Measurements from ENCODE around the gene TBXAS1. TPM values are rescaled to one million over a fixed set of nuclear protein-coding genes. Genes with fewer than 3 reads are reported as not detected.

TBXAS1 gene
- total and polyA plus RNA-seq, 2 of the 8 experiments (the other 6 are each of a cell fraction or from before 2014, with no cell fraction given), result 0.86 to 2.1 TPM

GRCh38 chr7:139936760-139937310 lies 107.8 kb downstream of the TBXAS1 start:
- TF ChIP-seq KDM4A (IDR thresholded peaks at IDR 0.05; ENCODE audit: low read depth, low read length, severe bottlenecking) (no peak), FOSL1 (IDR thresholded peaks at IDR 0.05; ENCODE audit: insufficient read depth, low read depth, low read length) (no peak), CBX8 (IDR thresholded peaks at IDR 0.05; ENCODE audit: borderline replicate concordance, low read depth, low read length) (no peak), MAX (IDR thresholded peaks at IDR 0.05) (no peak), ATF3 (IDR thresholded peaks at IDR 0.05; ENCODE audit: insufficient read depth, low read depth, low read length) (no peak), HDAC2 (IDR thresholded peaks at IDR 0.05; ENCODE audit: borderline replicate concordance in 1 of 2, low read depth in 2 of 2, low read length in 2 of 2) (no peak)
- FAIRE-seq, result no peak
- DNase-seq (ENCODE audit: low read depth in 1 of 2, low spot score in 2 of 2), result no peak
- CTCF ChIA-PET (ENCODE audit: partially characterized antibody), result interaction anchor here (1.1 kb wide), 1 partner anchor 114 kb away, joined by 5 read pairs; no protein-coding TSS in a partner anchor
- POLR2A ChIA-PET (ENCODE audit: partially characterized antibody), result no interaction called here
- Histone ChIP-seq H3K9me3 (ENCODE audit: insufficient read depth in 2 of 2, low read depth in 1 of 2, low read length in 1 of 2) (no peaks in the 10 kb centered on the region), H3K56ac (replicated peaks; ENCODE audit: insufficient read length, low read depth, low read length) (no peak overlapping the region), H3K27me3 (replicated peaks in 1 of 4; ENCODE audit: control insufficient read depth in 3 of 4, extremely low read depth in 1 of 4, insufficient read depth in 3 of 4, low read length in 3 of 4) (no peaks in the 10 kb centered on the region), H4K5ac (ENCODE audit: insufficient read length, low read depth, low read length) (no peak overlapping the region), H3K36me3 (ENCODE audit: control insufficient read depth in 2 of 4, insufficient read depth in 4 of 4, low read length in 3 of 4) (no peaks in the 10 kb centered on the region), H2AK5ac (ENCODE audit: low read depth, low read length) (no peak overlapping the region), H2BK20ac (ENCODE audit: low read length) (no peak overlapping the region), H2AFZ (ENCODE audit: low read length) (no peak overlapping the region), H4K20me1 (replicated peaks in 1 of 2; ENCODE audit: control insufficient read depth in 1 of 2, insufficient read depth in 2 of 2, low read length in 2 of 2) (no peaks in the 10 kb centered on the region), H3K9ac (replicated peaks in 1 of 4; ENCODE audit: extremely low read depth in 1 of 4, low read depth in 3 of 4, low read length in 3 of 4) (no peak overlapping the region), H2BK15ac (ENCODE audit: low read length) (no peak overlapping the region), H3K23me2 (ENCODE audit: low read depth, low read length) (no peaks in the 10 kb centered on the region), H3K14ac (ENCODE audit: insufficient read length) (no peak overlapping the region), H3K4ac (replicated peaks; ENCODE audit: insufficient read length, low read depth, low read length) (no peak overlapping the region), H2BK120ac (replicated peaks; ENCODE audit: low read depth, low read length) (no peak overlapping the region), H3K79me1 (ENCODE audit: low read depth, low read length) (no peaks in the 10 kb centered on the region), H3K23ac (ENCODE audit: insufficient read length) (no peak overlapping the region), H3K79me2 (ENCODE audit: control insufficient read depth in 1 of 2, insufficient read depth in 2 of 2, low read length in 2 of 2) (no peaks in the 10 kb centered on the region), H3K4me2 (ENCODE audit: insufficient read depth in 1 of 2, low read depth in 2 of 2, low read length in 2 of 2) (no peak overlapping the region), H3K18ac (ENCODE audit: extremely low read depth, low read length) (no peak overlapping the region), H2BK12ac (ENCODE audit: low read depth, low read length) (no peak overlapping the region), H4K8ac (ENCODE audit: extremely low read depth, insufficient read depth, low read length) (no peak overlapping the region), H3K27ac (ENCODE audit: low read depth, low read length) (no peak overlapping the region), H4K91ac (replicated peaks; ENCODE audit: insufficient read length, low read length) (no peak overlapping the region), H3K4me1 (replicated peaks in 1 of 4; ENCODE audit: control insufficient read depth in 3 of 4, insufficient read depth in 4 of 4, low read length in 3 of 4) (peaks cover 0 to 4% (median 0%) of the 10 kb centered on the region in 4 experiments; a peak in 3 of 7 replicates), H3K4me3 (ENCODE audit: extremely low read depth in 1 of 4, insufficient read depth in 2 of 4, low read depth in 3 of 4, low read length in 4 of 4) (no peak overlapping the region), H2BK5ac (ENCODE audit: low read depth, low read length) (no peak overlapping the region)
- 87% methylated on average over 2 of the region's 2 CpGs; no CpG with 5 or more reads in 1 of the 2 experiments for WGBS, 2 experiments (ENCODE audit: extremely low coverage in 1 of 2, insufficient coverage in 1 of 2, insufficient read length in 1 of 2, insufficient replicate concordance in 2 of 2, low coverage in 1 of 2, low lambda C conversion rate in 2 of 2, missing lambda C conversion rate in 1 of 2)

All from H1 (cell line).